Panc1 (cell line): ENCODE data around the gene SBNO2.

Experiments used
- CTCF ChIP-seq: fragments of 450-650 bp; IDR thresholded peaks from 2 replicates; pipeline ENCODE4 v1.5.1; 2017; ENCODE audit warnings: mild to moderate bottlenecking
- POLR2AphosphoS5 ChIP-seq: IDR thresholded peaks from 2 replicates; pipeline ENCODE4 v1.6.1; 2012; ENCODE audit warnings: mild to moderate bottlenecking, low read depth, low read length, moderate library complexity

GRCh38 chr19:1173159-1173844 lies 766 bp downstream of the SBNO2 start:
- TF ChIP-seq CTCF = no peak
- TF ChIP-seq POLR2AphosphoS5 = no peak
